Esophagus muscularis mucosa (tissue), 4 donors: ENCODE measurements around the gene USP17L29. TPM values are rescaled to one million over a fixed set of nuclear protein-coding genes. Genes with fewer than 3 reads are reported as not detected.
"Not testable (repeated sequence)": the region's sequence is repeated elsewhere in the genome, so short reads cannot be mapped to it uniquely, and the experiment has no call there.

Experiments
- DNase-seq: peaks from one replicate; pipeline ENCODE4 v3.0.0-alpha.2; 2017; ENCODE audit errors: extremely low spot score
- H3K27ac ChIP-seq, 4 donors: fragments of 200-600 bp; sonication (generic); replicated peaks in 1 of 4; 1 replicate in 3 of 4; 2 replicates in 1 of 4; pipeline ENCODE4 v1.5.1; 2016 to 2019; ENCODE audit warnings: mild to moderate bottlenecking in 1 of 4
- H3K27me3 ChIP-seq, 4 donors: fragments of 200-600 bp; sonication (generic); one replicate each; pipeline versions ENCODE4 v1.5.1 to v1.6.0; 2016 to 2019
- H3K36me3 ChIP-seq, 4 donors: fragments of 200-600 bp; sonication (generic); one replicate each; pipeline ENCODE4 v1.5.1; 2016 to 2019
- H3K4me1 ChIP-seq, 4 donors: fragments of 200-600 bp; sonication (generic); one replicate each; pipeline ENCODE4 v1.5.1; 2016 to 2019
- H3K4me3 ChIP-seq, 4 donors: fragments of 200-600 bp; sonication (generic); 1 replicate in 2 of 4; 2 replicates in 2 of 4; pipeline ENCODE4 v1.5.1; 2016 to 2019; ENCODE audit warnings: mild to moderate bottlenecking in 4 of 4, moderate library complexity in 1 of 4
- H3K9me3 ChIP-seq, 4 donors: fragments of 200-600 bp; sonication (generic); 1 replicate in 3 of 4; 2 replicates in 1 of 4; pipeline ENCODE4 v1.5.1; 2016 to 2019
- EP300 ChIP-seq: sonication (generic); formaldehyde crosslinking; IDR thresholded peaks from one replicate; pipeline ENCODE4 v1.6.1; 2017; ENCODE audit warnings: antibody characterized with exemption
- POLR2A ChIP-seq: fragments of 450-650 bp; IDR thresholded peaks from one replicate; pipeline ENCODE4 v1.6.1; 2017; ENCODE audit warnings: antibody characterized with exemption, moderate library complexity, mild to moderate bottlenecking, low read depth
- POLR2AphosphoS5 ChIP-seq, 2 donors: sonication (generic); formaldehyde crosslinking; IDR thresholded peaks; one replicate each; pipeline ENCODE4 v1.6.1; 2017; ENCODE audit warnings: antibody characterized with exemption in 2 of 2
- WGBS: methylation state at CpG from one replicate; pipeline ENCODE4 v1.1.5; 2018; 5-methylcytosine and 5-hydroxymethylcytosine counted together
- intact Hi-C: fragments of 100-400 bp; cut with DNase I; formaldehyde crosslinking; loops from one replicate; pipeline ENCODE4 v1.15.1; 2023
- total RNA-seq, 4 donors: library from RNA; depleted of rRNA; stranded (reverse); fragments of >200 nt; gene quantifications; one replicate each; pipeline versions ENCODE4 v1.1.0 to v1.2.1, GENCODE V29; 2016
- TF ChIP-seq, protein P1 (sequence below), 3 experiments: fragments of 200-600 bp in 2 of 3; fragments of 450-650 bp in 1 of 3; sonication (generic) in 2 of 3; IDR thresholded peaks; one replicate each; pipeline ENCODE4 v1.5.1; 2017 to 2019; ENCODE audit warnings: antibody characterized with exemption in 3 of 3, mild to moderate bottlenecking in 2 of 3, moderate library complexity in 1 of 3

The USP17L29 gene
- total RNA-seq, 4 donors from 2014 or later = not detected

DNA sequence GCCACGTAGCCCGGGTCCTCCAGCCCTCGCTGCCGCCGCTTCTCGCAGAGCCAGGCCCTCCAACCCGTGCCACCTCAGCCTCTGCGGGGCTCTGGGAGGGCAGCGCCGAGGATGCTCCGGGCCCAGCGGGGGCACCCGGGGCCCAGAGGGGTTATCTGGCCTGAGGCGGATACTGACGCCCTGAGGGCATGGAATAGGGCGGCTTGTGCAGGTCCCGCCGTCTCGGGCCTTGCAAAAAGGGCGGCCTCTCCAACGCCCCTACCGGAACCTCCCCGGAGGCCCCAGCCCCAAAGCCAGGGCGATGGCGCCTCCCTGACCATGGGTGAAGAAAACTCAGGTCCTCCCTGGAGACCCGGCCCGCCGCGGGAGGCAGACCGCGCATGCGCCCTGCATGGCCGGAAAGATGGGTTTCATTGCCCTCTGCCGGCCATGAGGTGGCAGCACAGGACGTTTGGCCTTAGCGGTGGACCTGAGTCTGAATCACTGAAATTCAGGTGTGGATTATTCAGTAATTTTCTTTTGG lies 27.6 kb downstream of the USP17L29 start:
- H3K27ac ChIP-seq, H3K27me3 ChIP-seq, DNase-seq, H3K4me1 ChIP-seq, intact Hi-C loops, H3K36me3 ChIP-seq, H3K9me3 ChIP-seq: not testable (repeated sequence)
- H3K4me3 ChIP-seq = peak overlapping the region; percentile 47 to 53 (median 48)
- WGBS = 10% methylated on average over 14 of the region's 36 CpGs
- TF ChIP-seq, protein P1, sequence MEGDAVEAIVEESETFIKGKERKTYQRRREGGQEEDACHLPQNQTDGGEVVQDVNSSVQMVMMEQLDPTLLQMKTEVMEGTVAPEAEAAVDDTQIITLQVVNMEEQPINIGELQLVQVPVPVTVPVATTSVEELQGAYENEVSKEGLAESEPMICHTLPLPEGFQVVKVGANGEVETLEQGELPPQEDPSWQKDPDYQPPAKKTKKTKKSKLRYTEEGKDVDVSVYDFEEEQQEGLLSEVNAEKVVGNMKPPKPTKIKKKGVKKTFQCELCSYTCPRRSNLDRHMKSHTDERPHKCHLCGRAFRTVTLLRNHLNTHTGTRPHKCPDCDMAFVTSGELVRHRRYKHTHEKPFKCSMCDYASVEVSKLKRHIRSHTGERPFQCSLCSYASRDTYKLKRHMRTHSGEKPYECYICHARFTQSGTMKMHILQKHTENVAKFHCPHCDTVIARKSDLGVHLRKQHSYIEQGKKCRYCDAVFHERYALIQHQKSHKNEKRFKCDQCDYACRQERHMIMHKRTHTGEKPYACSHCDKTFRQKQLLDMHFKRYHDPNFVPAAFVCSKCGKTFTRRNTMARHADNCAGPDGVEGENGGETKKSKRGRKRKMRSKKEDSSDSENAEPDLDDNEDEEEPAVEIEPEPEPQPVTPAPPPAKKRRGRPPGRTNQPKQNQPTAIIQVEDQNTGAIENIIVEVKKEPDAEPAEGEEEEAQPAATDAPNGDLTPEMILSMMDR (IDR thresholded peaks at IDR 0.05) = peak; percentile 57 to 62 (median 60)

DNA sequence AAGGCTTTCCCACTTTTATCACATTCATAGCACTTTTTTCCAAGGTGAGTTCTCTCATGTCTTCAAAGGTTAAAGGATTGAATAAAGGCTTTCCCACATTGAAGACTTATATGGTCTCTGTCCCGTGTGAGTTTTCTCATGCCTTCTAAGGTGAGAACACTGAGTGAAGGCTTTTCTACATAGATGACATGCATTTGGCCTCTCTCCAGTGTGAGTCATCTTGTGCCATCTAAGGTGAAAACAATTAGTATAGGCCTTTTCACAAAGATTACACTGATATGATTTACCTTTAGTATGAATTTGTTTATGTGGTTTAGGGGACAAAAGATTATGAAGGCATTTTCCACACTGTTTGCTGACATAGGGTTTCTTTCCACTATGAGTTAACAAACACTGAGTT lies 30.7 kb downstream of the USP17L29 start:
- Histone ChIP-seq H3K27ac (no peak overlapping the region), H3K4me1 (peaks cover 0 to 6% (median 2%) of the 10 kb centered on the region in 4 donors), H3K36me3 (no peaks in the 10 kb centered on the region), H3K4me3 (no peak overlapping the region), H3K27me3 (no peaks in the 10 kb centered on the region), H3K9me3 (no peaks in the 10 kb centered on the region)
- 56% methylated on average over 1 of the region's 1 CpG for WGBS
- no peak for TF ChIP-seq EP300
- TF ChIP-seq POLR2A = no peak
- TF ChIP-seq POLR2AphosphoS5 (IDR thresholded peaks at IDR 0.05) = no peak
- TF ChIP-seq, protein P1 (IDR thresholded peaks at IDR 0.05) = no peak
- no peak for DNase-seq
- intact Hi-C loops = no loop called here

DNA sequence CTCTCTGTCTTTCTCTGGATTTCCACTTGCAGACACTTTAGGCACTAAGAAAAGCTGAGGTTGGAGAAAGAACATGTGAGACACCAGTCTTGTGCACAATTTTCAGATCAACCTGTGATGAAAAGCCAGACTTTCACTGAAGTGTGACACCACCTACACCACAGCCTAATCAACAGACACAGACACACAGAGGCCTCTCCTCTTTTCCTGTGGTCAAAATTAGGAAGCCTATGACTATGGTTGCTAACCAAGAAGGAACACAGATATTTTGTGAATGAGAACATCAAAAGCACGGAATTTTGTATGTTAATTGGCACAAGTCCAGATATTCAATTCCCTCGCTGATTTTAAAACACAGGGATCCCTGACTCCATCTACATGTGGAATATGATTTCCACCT lies 35.6 kb downstream of the USP17L29 start:
- 22% methylated on average over 2 of the region's 2 CpGs for WGBS
- H3K36me3 ChIP-seq, H3K4me1 ChIP-seq, intact Hi-C loops, DNase-seq, H3K4me3 ChIP-seq, H3K9me3 ChIP-seq, H3K27ac ChIP-seq, H3K27me3 ChIP-seq: not testable (repeated sequence)

Other genes with a start within 250 kb of the USP17L29 start
- gene FAM90A26, start 183.2 kb upstream of the USP17L29 start, total RNA-seq = not detected
- not detected for gene USP17L10, start 143.0 kb upstream of the USP17L29 start, total RNA-seq
- not detected for gene USP17L11, start 138.2 kb upstream of the USP17L29 start, total RNA-seq
- gene USP17L12, start 133.5 kb upstream of the USP17L29 start, total RNA-seq = not detected
- gene USP17L13, start 128.7 kb upstream of the USP17L29 start, total RNA-seq = not detected
- not detected for gene USP17L15, start 119.3 kb upstream of the USP17L29 start, total RNA-seq
- gene USP17L17, start 109.8 kb upstream of the USP17L29 start, total RNA-seq = not detected
- not detected for gene USP17L18, start 105.0 kb upstream of the USP17L29 start, total RNA-seq
- not detected for gene USP17L19, start 100.3 kb upstream of the USP17L29 start, total RNA-seq
- gene USP17L20, start 95.5 kb upstream of the USP17L29 start, total RNA-seq = not detected
- gene USP17L21, start 90.8 kb upstream of the USP17L29 start, total RNA-seq = not detected
- gene USP17L22, start 86.0 kb upstream of the USP17L29 start, total RNA-seq = not detected
- gene USP17L24, start 28.5 kb upstream of the USP17L29 start, total RNA-seq = not detected
- not detected for gene USP17L25, start 23.7 kb upstream of the USP17L29 start, total RNA-seq
- not detected for gene USP17L26, start 19.0 kb upstream of the USP17L29 start, total RNA-seq
- gene USP17L5, start 14.2 kb upstream of the USP17L29 start, total RNA-seq = not detected
- not detected for gene USP17L27, start 9.5 kb upstream of the USP17L29 start, total RNA-seq
- gene USP17L28, start 4.7 kb upstream of the USP17L29 start, total RNA-seq = not detected
- gene USP17L30, start 9.5 kb downstream of the USP17L29 start, total RNA-seq = not detected
- gene DEFB131A, start 90.8 kb downstream of the USP17L29 start, total RNA-seq = not detected